H1 (cell line): ENCODE measurements around the gene WDR75. TPM values are rescaled to one million over a fixed set of nuclear protein-coding genes. Genes with fewer than 3 reads are reported as not detected.

Experiments
- CTCF ChIA-PET: fragments of 300-600 bp; sonication (Branson Sonifier 250); formaldehyde crosslinking; loops from one replicate; lab custom pipeline; 2021; ENCODE audit not compliant: partially characterized antibody; lab: Charles Lee
- POLR2A ChIA-PET: fragments of 300-600 bp; sonication (Branson Sonifier 250); formaldehyde crosslinking; loops from one replicate; lab custom pipeline; 2021; ENCODE audit warnings: inconsistent platforms; ENCODE audit not compliant: partially characterized antibody; lab: Charles Lee
- DNase-seq, 2 experiments: peaks; one replicate each; pipeline versions ENCODE4 v3.0.0 to v3.0.0-alpha.2; 2010 to 2022; ENCODE audit warnings: low spot score in 2 of 2, low read depth in 1 of 2, mixed read lengths in 1 of 2
- FAIRE-seq: peaks from 2 replicates; lab custom pipeline; 2011; peaks lifted over from hg19 to GRCh38; lab: Jason Lieb, UNC
- H2AFZ ChIP-seq: 2 replicates; pipeline ENCODE4 v1.8.1; 2012; ENCODE audit warnings: low read length, inconsistent platforms
- H2AK5ac ChIP-seq: 2 replicates; pipeline ENCODE4 v1.6.1; 2013; ENCODE audit warnings: low read depth, low read length
- H2BK120ac ChIP-seq: replicated peaks from 2 replicates; pipeline ENCODE3; 2013; ENCODE audit warnings: low read depth, low read length, inconsistent platforms
- H2BK12ac ChIP-seq: 2 replicates; pipeline ENCODE4 v1.6.1; 2013; ENCODE audit warnings: low read depth, low read length
- H2BK15ac ChIP-seq: 2 replicates; pipeline ENCODE4 v1.6.1; 2013; ENCODE audit warnings: low read length
- H2BK20ac ChIP-seq: 2 replicates; pipeline ENCODE4 v1.6.1; 2013; ENCODE audit warnings: low read length
- H2BK5ac ChIP-seq: 2 replicates; pipeline ENCODE4 v1.6.1; 2013; ENCODE audit warnings: low read depth, low read length
- H3K14ac ChIP-seq: 2 replicates; pipeline ENCODE4 v1.6.1; 2013; ENCODE audit warnings: inconsistent platforms; ENCODE audit not compliant: insufficient read length
- H3K18ac ChIP-seq: 2 replicates; pipeline ENCODE4 v1.6.1; 2013; ENCODE audit warnings: low read length; ENCODE audit errors: extremely low read depth
- H3K23ac ChIP-seq: 2 replicates; pipeline ENCODE4 v1.6.1; 2013; ENCODE audit warnings: inconsistent platforms; ENCODE audit not compliant: insufficient read length
- H3K23me2 ChIP-seq: 2 replicates; pipeline ENCODE4 v1.6.1; 2013; ENCODE audit warnings: low read depth, low read length
- H3K27ac ChIP-seq: 2 replicates; pipeline ENCODE4 v1.6.1; 2011; ENCODE audit warnings: low read depth, low read length, inconsistent platforms
- H3K27me3 ChIP-seq, 4 experiments: replicated peaks in 1 of 4; 1 replicate in 1 of 4; 2 replicates in 3 of 4; pipeline versions ENCODE4 v1.6.1 to v1.8.1; 2011 to 2013; ENCODE audit warnings: low read length in 3 of 4, mild to moderate bottlenecking in 3 of 4, inconsistent platforms in 2 of 4, mixed read lengths in 2 of 4, moderate library complexity in 1 of 4; ENCODE audit not compliant: control insufficient read depth in 3 of 4, insufficient read depth in 3 of 4; ENCODE audit errors: extremely low read depth in 1 of 4
- H3K36me3 ChIP-seq, 4 experiments: 2 replicates each; pipeline versions ENCODE4 v1.6.1 to v1.8.1; 2011 to 2013; ENCODE audit warnings: mild to moderate bottlenecking in 4 of 4, low read length in 3 of 4, moderate library complexity in 2 of 4, control low read depth in 1 of 4, inconsistent platforms in 1 of 4; ENCODE audit not compliant: insufficient read depth in 4 of 4, control insufficient read depth in 2 of 4
- H3K4ac ChIP-seq: replicated peaks from 2 replicates; pipeline ENCODE3; 2013; ENCODE audit warnings: low read length, low read depth, mixed read lengths, inconsistent platforms; ENCODE audit not compliant: insufficient read length
- H3K4me1 ChIP-seq, 4 experiments: replicated peaks in 1 of 4; 1 replicate in 1 of 4; 2 replicates in 3 of 4; pipeline versions ENCODE4 v1.6.1 to v1.8.1; 2011 to 2013; ENCODE audit warnings: low read length in 3 of 4, inconsistent platforms in 2 of 4, mixed read lengths in 1 of 4; ENCODE audit not compliant: insufficient read depth in 4 of 4, control insufficient read depth in 3 of 4
- H3K4me2 ChIP-seq, 2 experiments: 2 replicates each; pipeline versions ENCODE4 v1.6.1 to v1.8.1; 2011 to 2013; ENCODE audit warnings: low read depth in 2 of 2, low read length in 2 of 2, control low read depth in 1 of 2, inconsistent platforms in 1 of 2, mild to moderate bottlenecking in 1 of 2; ENCODE audit not compliant: insufficient read depth in 1 of 2
- H3K4me3 ChIP-seq, 4 experiments: fragments of 200-600, 300-600 bp in 1 of 4; sonication (generic), shearing (Covaris generic), sonication (Bioruptor Twin) in 1 of 4; 2 replicates each; pipeline versions ENCODE4 v1.5.1 to v1.8.1; 2011 to 2016; ENCODE audit warnings: low read length in 4 of 4, low read depth in 3 of 4, control low read depth in 2 of 4, inconsistent platforms in 2 of 4, mild to moderate bottlenecking in 2 of 4, mixed read lengths in 1 of 4, moderate library complexity in 1 of 4; ENCODE audit not compliant: insufficient read depth in 2 of 4; ENCODE audit errors: extremely low read depth in 1 of 4
- H3K56ac ChIP-seq: replicated peaks from 2 replicates; pipeline ENCODE3; 2013; ENCODE audit warnings: low read depth, mild to moderate bottlenecking, mixed read lengths, low read length, inconsistent platforms; ENCODE audit not compliant: insufficient read length
- H3K79me1 ChIP-seq: 2 replicates; pipeline ENCODE4 v1.6.1; 2013; ENCODE audit warnings: low read depth, low read length, control low read depth
- H3K79me2 ChIP-seq, 2 experiments: 2 replicates each; pipeline versions ENCODE4 v1.6.1 to v1.8.1; 2012 to 2013; ENCODE audit warnings: low read length in 2 of 2, mild to moderate bottlenecking in 2 of 2, inconsistent platforms in 1 of 2; ENCODE audit not compliant: insufficient read depth in 2 of 2, control insufficient read depth in 1 of 2
- H3K9ac ChIP-seq, 4 experiments: replicated peaks in 1 of 4; 1 replicate in 1 of 4; 2 replicates in 3 of 4; pipeline versions ENCODE4 v1.6.1 to v1.8.1; 2011 to 2013; ENCODE audit warnings: low read depth in 3 of 4, low read length in 3 of 4, control low read depth in 2 of 4, mild to moderate bottlenecking in 2 of 4, moderate library complexity in 2 of 4, inconsistent platforms in 1 of 4; ENCODE audit errors: extremely low read depth in 1 of 4
- H3K9me3 ChIP-seq, 2 experiments: 2 replicates each; pipeline versions ENCODE4 v1.6.1 to v1.8.1; 2012 to 2013; ENCODE audit warnings: mild to moderate bottlenecking in 2 of 2, moderate library complexity in 2 of 2, control low read depth in 1 of 2, inconsistent platforms in 1 of 2, low read depth in 1 of 2, low read length in 1 of 2, mixed read lengths in 1 of 2; ENCODE audit not compliant: insufficient read depth in 2 of 2
- H4K20me1 ChIP-seq, 2 experiments: replicated peaks in 1 of 2; 2 replicates each; pipeline versions ENCODE3 to v1.8.1; 2011 to 2013; ENCODE audit warnings: inconsistent platforms in 2 of 2, low read length in 2 of 2, mild to moderate bottlenecking in 1 of 2; ENCODE audit not compliant: insufficient read depth in 2 of 2, control insufficient read depth in 1 of 2
- H4K5ac ChIP-seq: 2 replicates; pipeline ENCODE4 v1.6.1; 2013; ENCODE audit warnings: low read length, low read depth, mixed read lengths, inconsistent platforms; ENCODE audit not compliant: insufficient read length
- H4K8ac ChIP-seq: 2 replicates; pipeline ENCODE4 v1.8.0; 2013; ENCODE audit warnings: mild to moderate bottlenecking, moderate library complexity, low read length, inconsistent platforms; ENCODE audit not compliant: insufficient read depth; ENCODE audit errors: extremely low read depth
- H4K91ac ChIP-seq: replicated peaks from 2 replicates; pipeline ENCODE3; 2013; ENCODE audit warnings: low read length, mixed read lengths, inconsistent platforms; ENCODE audit not compliant: insufficient read length
- ASH2L ChIP-seq: fragments of 200-600, 300-600 bp; sonication (generic); IDR thresholded peaks from one replicate; pipeline ENCODE4 v1.7.1; 2017; ENCODE audit warnings: low read length
- GABPA ChIP-seq: IDR thresholded peaks from 2 replicates; pipeline ENCODE4 v1.6.1; 2011; ENCODE audit warnings: mild to moderate bottlenecking, low read length, moderate library complexity, borderline replicate concordance; ENCODE audit not compliant: insufficient read depth
- NANOG ChIP-seq: IDR thresholded peaks from 2 replicates; pipeline ENCODE4 v1.6.1; 2011; ENCODE audit warnings: low read length, low read depth, mild to moderate bottlenecking, inconsistent platforms; ENCODE audit not compliant: insufficient read depth, poor library complexity, severe bottlenecking
- POLR2A ChIP-seq, 2 experiments: IDR thresholded peaks; 1 replicate in 1 of 2; 2 replicates in 1 of 2; pipeline ENCODE4 v1.6.1; 2011; ENCODE audit warnings: low read depth in 2 of 2, low read length in 2 of 2, mild to moderate bottlenecking in 2 of 2; ENCODE audit errors: control extremely low read depth in 1 of 2
- RFX5 ChIP-seq: IDR thresholded peaks from 2 replicates; pipeline ENCODE4 v1.6.1; 2011; ENCODE audit warnings: low read depth, low read length, improper control_type of control experiment, borderline replicate concordance
- RNF2 ChIP-seq: fragments of 200-900, 300-1000 bp; sonication (generic); IDR thresholded peaks from 2 replicates; pipeline ENCODE4 v1.7.1; 2016; ENCODE audit warnings: borderline replicate concordance, low read depth, mild to moderate bottlenecking, antibody characterized with exemption, low read length; ENCODE audit not compliant: poor library complexity, severe bottlenecking; ENCODE audit errors: missing control alignments
- SAP30 ChIP-seq: fragments of 300-600 bp; sonication (generic); IDR thresholded peaks from 2 replicates; pipeline ENCODE4 v1.7.1; 2012; ENCODE audit warnings: low read length, moderate library complexity, mild to moderate bottlenecking, inconsistent platforms; ENCODE audit not compliant: insufficient read depth, insufficient replicate concordance
- SUZ12 ChIP-seq: fragments of 200-600 bp; sonication (generic); IDR thresholded peaks from 2 replicates; pipeline ENCODE4 v1.6.1; 2012; ENCODE audit warnings: mild to moderate bottlenecking, inconsistent platforms, low read length, moderate library complexity, mixed read lengths
- TBP ChIP-seq: IDR thresholded peaks from 2 replicates; pipeline ENCODE4 v1.6.1; 2011; ENCODE audit warnings: low read depth, low read length, improper control_type of control experiment
- WGBS, 2 experiments: shearing (Covaris generic) in 1 of 2; methylation state at CpG; one replicate each; pipeline versions ENCODE4 v1.1.6 to v1.1.7; 2013 to 2015; ENCODE audit warnings: low lambda C conversion rate in 2 of 2, mixed read lengths in 2 of 2, inconsistent platforms in 1 of 2, low coverage in 1 of 2, missing lambda C conversion rate in 1 of 2; ENCODE audit not compliant: insufficient replicate concordance in 2 of 2, insufficient coverage in 1 of 2, insufficient read length in 1 of 2; ENCODE audit errors: extremely low coverage in 1 of 2, missing lambda C conversion rate in 1 of 2; 5-methylcytosine and 5-hydroxymethylcytosine counted together
- polyA plus RNA-seq, 7 experiments: library from polyadenylated mRNA; depleted of rRNA in 3 of 7; stranded (reverse) in 5 of 7; unstranded in 2 of 7; fragments of >200 nt in 5 of 7; fragments of 200-250 nt in 2 of 7; gene quantifications; 1 replicate in 5 of 7; 2 replicates in 1 of 7; 4 replicates in 1 of 7; pipeline versions ENCODE4 v1.2.1 to v1.2.3, GENCODE V29; 2011 to 2013; ENCODE audit warnings: missing spikeins in 2 of 7, mixed read lengths in 2 of 7
- total RNA-seq: library from RNA; stranded (reverse); fragmentation: NEBNext Ultra II Directional; extraction: Animal tissue kit (Norgen Biotek cat#: 25700); gene quantifications from 2 replicates; pipeline ENCODE4 v1.2.1, GENCODE V29; 2021
- TF ChIP-seq, protein P1 (sequence below): IDR thresholded peaks from 2 replicates; pipeline ENCODE4 v1.6.1; 2011; ENCODE audit warnings: low read depth, mild to moderate bottlenecking, low read length; ENCODE audit not compliant: insufficient read depth
- TF ChIP-seq, protein P2 (sequence below), 3 experiments: IDR thresholded peaks; 1 replicate in 2 of 3; 2 replicates in 1 of 3; pipeline versions ENCODE4 v1.5.1 to v1.6.1; 2011; ENCODE audit warnings: low read length in 3 of 3, mild to moderate bottlenecking in 3 of 3, inconsistent platforms in 2 of 3, low read depth in 1 of 3, moderate library complexity in 1 of 3; ENCODE audit not compliant: insufficient read depth in 1 of 3; ENCODE audit errors: control extremely low read depth in 1 of 3

The WDR75 gene
- total and polyA plus RNA-seq, 2 of the 8 experiments (the other 6 are each of a cell fraction or from before 2014, with no cell fraction given), result 26.9 to 77.1 TPM

- Histone ChIP-seq H3K27me3 (no peaks in the 10 kb centered on the region), H3K9ac (no peak overlapping the region), H4K20me1 (no peaks in the 10 kb centered on the region), H3K4me3 (no peak overlapping the region), H3K9me3 (no peaks in the 10 kb centered on the region), H3K23me2 (no peaks in the 10 kb centered on the region), H2AK5ac (no peak overlapping the region), H2BK12ac (no peak overlapping the region), H3K23ac (no peak overlapping the region), H3K18ac (no peak overlapping the region), H2BK20ac (no peak overlapping the region), H3K4me2 (no peak overlapping the region), H3K27ac (no peak overlapping the region), H3K79me1 (no peaks in the 10 kb centered on the region), H3K4ac (no peak overlapping the region), H3K79me2 (no peaks in the 10 kb centered on the region), H4K8ac (no peak overlapping the region), H2BK15ac (no peak overlapping the region), H3K4me1 (no peaks in the 10 kb centered on the region), H3K56ac (no peak overlapping the region), H2BK120ac (no peak overlapping the region), H2AFZ (no peak overlapping the region), H4K5ac (no peak overlapping the region), H2BK5ac (no peak overlapping the region), H4K91ac (no peak overlapping the region), H3K36me3 (no peaks in the 10 kb centered on the region), H3K14ac (no peak overlapping the region)
- POLR2A ChIA-PET, result no interaction called here
- 85% methylated on average over 3 of the region's 3 CpGs; no CpG with 5 or more reads in 1 of the 2 experiments for WGBS, 2 experiments
- CTCF ChIA-PET, result no interaction called here
- no peak for DNase-seq
- FAIRE-seq, result no peak
- TF ChIP-seq, protein P1, sequence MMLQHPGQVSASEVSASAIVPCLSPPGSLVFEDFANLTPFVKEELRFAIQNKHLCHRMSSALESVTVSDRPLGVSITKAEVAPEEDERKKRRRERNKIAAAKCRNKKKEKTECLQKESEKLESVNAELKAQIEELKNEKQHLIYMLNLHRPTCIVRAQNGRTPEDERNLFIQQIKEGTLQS, result no peak
- TF ChIP-seq SAP30 (no peak), SUZ12 (no peak), NANOG (no peak), GABPA (no peak), ASH2L (no peak), RFX5 (no peak), POLR2A (IDR thresholded peaks at IDR 0.05; ENCODE audit: control extremely low read depth in 1 of 2, low read depth in 2 of 2, low read length in 2 of 2) (no peak), TBP (no peak), RNF2 (no peak)
- TF ChIP-seq, protein P2, sequence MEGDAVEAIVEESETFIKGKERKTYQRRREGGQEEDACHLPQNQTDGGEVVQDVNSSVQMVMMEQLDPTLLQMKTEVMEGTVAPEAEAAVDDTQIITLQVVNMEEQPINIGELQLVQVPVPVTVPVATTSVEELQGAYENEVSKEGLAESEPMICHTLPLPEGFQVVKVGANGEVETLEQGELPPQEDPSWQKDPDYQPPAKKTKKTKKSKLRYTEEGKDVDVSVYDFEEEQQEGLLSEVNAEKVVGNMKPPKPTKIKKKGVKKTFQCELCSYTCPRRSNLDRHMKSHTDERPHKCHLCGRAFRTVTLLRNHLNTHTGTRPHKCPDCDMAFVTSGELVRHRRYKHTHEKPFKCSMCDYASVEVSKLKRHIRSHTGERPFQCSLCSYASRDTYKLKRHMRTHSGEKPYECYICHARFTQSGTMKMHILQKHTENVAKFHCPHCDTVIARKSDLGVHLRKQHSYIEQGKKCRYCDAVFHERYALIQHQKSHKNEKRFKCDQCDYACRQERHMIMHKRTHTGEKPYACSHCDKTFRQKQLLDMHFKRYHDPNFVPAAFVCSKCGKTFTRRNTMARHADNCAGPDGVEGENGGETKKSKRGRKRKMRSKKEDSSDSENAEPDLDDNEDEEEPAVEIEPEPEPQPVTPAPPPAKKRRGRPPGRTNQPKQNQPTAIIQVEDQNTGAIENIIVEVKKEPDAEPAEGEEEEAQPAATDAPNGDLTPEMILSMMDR (IDR thresholded peaks at IDR 0.05; ENCODE audit: control extremely low read depth in 1 of 3, insufficient read depth in 1 of 3, low read depth in 1 of 3, low read length in 3 of 3), result no peak
Measured at GRCh38 chr2:189516546-189516945, 75.3 kb downstream of the WDR75 start.
